ENCODE results near the gene PAPOLG. TPM values are rescaled to one million over a fixed set of nuclear protein-coding genes. Genes with fewer than 3 reads are reported as not detected.

The PAPOLG gene
- total RNA-seq: 9.7 TPM
- long read RNA-seq, full-length matches to known transcripts: 1 of 1 reads
- long read RNA-seq, partial matches to known transcripts: 0 of 1 reads
- long read RNA-seq, other reads (novel, unspliced or antisense): 0 of 1 reads

DNA sequence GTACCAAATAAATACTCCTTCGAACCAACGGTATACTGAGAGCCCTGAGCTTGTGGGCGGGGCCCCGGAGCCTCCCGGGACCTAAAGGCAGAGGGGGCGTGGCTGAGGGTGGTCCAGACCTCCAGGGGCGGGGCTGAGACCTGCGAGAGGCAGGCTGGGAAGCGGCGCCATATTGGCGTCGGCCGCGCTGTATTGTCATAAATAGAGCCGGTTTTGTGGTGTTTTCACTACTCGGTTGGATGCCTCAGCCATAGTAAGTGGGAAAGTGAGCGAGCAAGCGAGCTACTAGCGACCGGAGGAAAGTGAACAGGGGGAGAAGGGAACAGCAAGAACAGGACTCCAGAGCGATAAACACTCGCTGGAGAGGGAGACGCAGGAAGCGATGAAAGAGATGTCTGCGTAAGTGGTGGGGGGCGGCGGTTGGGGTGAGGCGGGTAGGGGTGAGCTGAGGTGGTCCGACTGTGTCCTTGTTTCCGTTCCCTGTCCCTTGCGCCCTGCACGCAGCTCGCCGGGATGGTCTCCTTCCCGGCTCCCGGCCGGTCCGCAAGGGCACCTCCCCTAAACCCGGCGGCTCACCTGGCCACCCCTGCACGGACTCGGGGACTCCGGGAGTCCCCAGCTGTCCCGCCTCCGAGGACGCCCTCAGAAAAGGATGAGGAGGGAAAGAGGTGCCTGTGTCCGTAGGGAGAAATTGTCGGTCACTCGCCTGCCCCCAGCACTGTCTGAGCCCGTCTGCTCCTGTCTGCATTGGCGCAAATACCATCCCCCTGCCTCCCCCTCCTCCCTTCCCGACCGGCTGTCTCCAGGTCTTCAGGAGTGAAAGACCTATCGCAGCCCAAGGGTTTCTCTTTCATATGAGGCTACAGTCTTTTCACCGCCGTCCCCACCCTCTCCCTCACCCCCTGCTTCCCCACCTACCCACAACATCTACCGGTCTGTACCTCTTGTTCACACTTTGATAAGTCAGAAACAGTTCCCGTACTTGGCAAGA is at the start of gene PAPOLG:
Gene PAPOLG, plus strand, starts transcription at position 172 of the 991 bp plus-strand sequence. Its CDS starts 211 bp downstream, at position 383.
- peak; percentile 98 for DNase-seq (ENCODE audit: low spot score)

GRCh38 chr2:60707750-60708371 is 48.2 kb upstream of the PAPOLG start:
- DNase-seq (ENCODE audit: low spot score): no peak
- intact Hi-C loops (cut with DNase I): loop anchor here (2.0 kb wide), 1 partner anchor 291 kb away; no protein-coding TSS in a partner anchor

More for the DNA sequence above, at the start of gene PAPOLG:
- intact Hi-C loops (cut with DNase I): loop anchor here (2.0 kb wide), 1 partner anchor 124 kb away; the partner anchor contains the start of gene REL

GRCh38 chr2:60708630-60709320 is 47.3 kb upstream of the PAPOLG start:
- DNase-seq (ENCODE audit: low spot score): no peak
- intact Hi-C loops (cut with DNase I): no loop called here

DNA sequence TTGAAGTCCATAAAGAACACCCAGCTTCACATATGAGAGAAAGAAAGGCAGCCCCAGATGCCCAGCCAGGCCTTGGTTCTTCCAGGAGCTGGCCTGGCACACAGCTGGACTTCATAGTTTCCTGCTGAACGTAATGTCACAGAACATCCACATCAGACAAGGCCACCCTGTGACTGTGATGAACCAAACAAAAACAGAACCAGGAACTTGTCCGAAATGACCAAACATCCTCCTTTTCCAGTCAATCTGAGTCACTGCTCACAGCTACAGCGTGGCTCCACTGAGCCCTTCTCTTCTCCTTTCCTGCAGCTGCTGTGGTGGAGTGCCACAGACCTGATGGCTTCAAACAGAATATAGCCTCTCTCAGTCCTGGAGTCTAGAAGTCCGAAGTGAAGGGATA is 45.4 kb upstream of the PAPOLG start:
- no peak for DNase-seq (ENCODE audit: low spot score)
- intact Hi-C loops (cut with DNase I): no loop called here

GRCh38 chr2:60715561-60715960 is 40.5 kb upstream of the PAPOLG start:
- intact Hi-C loops (cut with DNase I): no loop called here
- no peak for DNase-seq (ENCODE audit: low spot score)

GRCh38 chr2:60717691-60718090 is 38.4 kb upstream of the PAPOLG start:
- intact Hi-C loops (cut with DNase I): no loop called here

DNA sequence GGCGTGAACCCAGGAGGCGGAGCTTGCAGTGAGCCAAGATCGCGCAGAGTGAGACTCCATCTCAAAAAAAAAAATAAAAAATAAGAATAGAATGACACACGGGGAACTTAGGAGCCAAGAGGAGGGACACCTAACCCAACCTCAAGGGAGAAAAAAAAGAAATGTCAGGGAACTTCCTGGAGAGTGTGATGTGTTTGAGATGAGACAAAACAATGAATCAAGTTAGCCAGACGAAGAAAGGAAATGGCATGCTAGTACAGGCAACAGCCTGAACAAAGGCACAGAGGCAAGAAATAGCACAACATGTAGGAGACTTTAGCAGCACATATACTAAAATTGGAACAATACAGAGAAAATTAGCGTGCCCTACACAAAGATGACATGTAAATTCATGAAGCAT is 36.7 kb upstream of the PAPOLG start:
- no peak for DNase-seq (ENCODE audit: low spot score)
- intact Hi-C loops (cut with DNase I): no loop called here

More at GRCh38 chr2:60717691-60718090, 38.4 kb upstream of the PAPOLG start:
- no peak for DNase-seq (ENCODE audit: low spot score)

DNA sequence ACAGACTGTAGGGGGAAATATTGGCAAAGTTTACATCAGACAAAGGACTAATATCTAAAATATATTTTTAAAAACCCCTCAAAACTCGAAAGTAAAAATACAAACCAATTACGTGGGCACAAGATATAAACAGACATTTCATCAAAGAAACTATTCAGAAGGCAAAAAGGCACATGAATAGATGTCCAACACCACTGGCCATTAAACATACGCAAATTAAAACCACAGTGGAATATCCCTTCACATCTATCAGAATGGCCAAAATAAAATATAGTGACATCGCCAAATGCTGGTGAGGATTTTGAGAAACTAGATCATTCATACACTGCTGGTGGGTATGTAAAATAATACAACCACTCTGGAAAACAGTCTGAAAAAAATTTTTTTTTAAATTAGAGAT is 30.6 kb upstream of the PAPOLG start:
- DNase-seq (ENCODE audit: low spot score): no peak
- intact Hi-C loops (cut with DNase I): no loop called here

GRCh38 chr2:60728855-60729254 is 27.2 kb upstream of the PAPOLG start:
- intact Hi-C loops (cut with DNase I): no loop called here
- no peak for DNase-seq (ENCODE audit: low spot score)

GRCh38 chr2:60735496-60736250 is 20.4 kb upstream of the PAPOLG start:
- intact Hi-C loops (cut with DNase I): no loop called here
- DNase-seq (ENCODE audit: low spot score): no peak

GRCh38 chr2:60738679-60739078 is 17.4 kb upstream of the PAPOLG start:
- no peak for DNase-seq (ENCODE audit: low spot score)
- intact Hi-C loops (cut with DNase I): no loop called here

- DNase-seq (ENCODE audit: low spot score): no peak
- intact Hi-C loops (cut with DNase I): no loop called here
These were observed 16.9 kb upstream of the PAPOLG start for GRCh38 chr2:60739156-60739555.

DNA sequence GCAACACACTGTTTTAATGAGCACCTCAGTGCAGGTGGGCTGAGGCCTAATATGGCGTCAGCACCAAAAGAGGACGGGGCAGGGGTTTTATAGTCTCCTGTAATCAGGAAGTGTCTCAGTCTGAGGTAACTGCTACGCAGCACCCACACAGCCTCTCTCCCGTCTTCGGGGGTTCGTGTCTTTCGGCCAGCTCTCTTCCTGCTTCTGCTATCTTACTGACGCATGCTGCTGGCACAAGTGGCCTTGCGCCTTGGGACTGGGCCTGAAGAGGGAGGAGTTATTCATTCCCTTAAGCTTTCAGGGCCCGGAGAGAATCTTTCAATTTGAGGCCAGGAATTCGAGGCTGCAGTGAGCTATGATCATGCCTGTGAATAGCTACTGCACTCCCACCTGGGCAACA is 14.5 kb upstream of the PAPOLG start:
- DNase-seq (ENCODE audit: low spot score): no peak
- intact Hi-C loops (cut with DNase I): no loop called here

DNA sequence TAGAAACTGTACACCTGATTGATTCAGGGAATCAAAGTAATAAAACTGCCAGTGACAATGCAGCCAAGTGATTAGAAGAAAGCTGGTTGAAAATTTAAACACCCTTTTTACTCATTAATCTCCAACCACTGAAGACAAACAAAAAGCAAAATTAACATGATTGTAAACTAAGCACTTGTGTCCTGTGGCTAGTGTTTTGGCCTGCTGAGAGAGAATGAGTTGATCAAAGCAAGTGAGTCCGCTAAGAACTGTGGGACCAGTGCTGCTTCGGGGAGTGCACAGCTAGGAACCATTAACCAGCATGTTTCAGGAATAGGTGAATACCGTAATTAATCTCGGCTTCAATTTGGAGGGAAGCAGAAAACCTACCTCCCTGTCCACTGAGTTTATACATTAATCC is 13.6 kb upstream of the PAPOLG start:
- intact Hi-C loops (cut with DNase I): no loop called here
- no peak for DNase-seq (ENCODE audit: low spot score)

- intact Hi-C loops (cut with DNase I): no loop called here
These were observed 10.7 kb upstream of the PAPOLG start for GRCh38 chr2:60745330-60745729.

GRCh38 chr2:60745761-60746160 is 10.3 kb upstream of the PAPOLG start:
- intact Hi-C loops (cut with DNase I): no loop called here

More at GRCh38 chr2:60745330-60745729, 10.7 kb upstream of the PAPOLG start:
- DNase-seq (ENCODE audit: low spot score): no peak

DNA sequence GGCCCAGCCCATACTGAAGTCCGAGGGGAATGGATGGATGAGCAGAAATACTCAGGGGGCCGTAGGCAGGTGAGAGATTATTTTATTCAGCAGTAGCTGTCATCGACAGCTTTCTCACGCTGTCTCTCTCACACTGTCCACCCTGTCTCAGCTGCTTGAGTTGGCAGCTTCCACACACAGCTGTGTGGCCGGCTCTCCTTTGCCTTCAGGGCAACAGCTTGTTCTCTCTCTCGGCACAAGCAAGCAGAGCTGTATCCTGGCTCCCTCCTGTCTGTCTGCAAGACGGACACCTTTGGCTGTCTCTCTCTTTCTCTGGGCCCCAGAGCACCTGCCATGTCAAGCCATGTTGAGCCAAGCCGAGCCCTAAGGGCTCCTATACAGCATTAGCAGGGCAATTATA is 9.8 kb upstream of the PAPOLG start:
- DNase-seq (ENCODE audit: low spot score): no peak
- intact Hi-C loops (cut with DNase I): no loop called here

More at GRCh38 chr2:60745761-60746160, 10.3 kb upstream of the PAPOLG start:
- DNase-seq (ENCODE audit: low spot score): no peak

GRCh38 chr2:60759654-60760053 is 3.6 kb downstream of the PAPOLG start:
- DNase-seq (ENCODE audit: low spot score): no peak
- intact Hi-C loops (cut with DNase I): no loop called here
